ENCODE measurements around the gene LIPE. TPM values are rescaled to one million over a fixed set of nuclear protein-coding genes. Genes with fewer than 3 reads are reported as not detected.
A peak's percentile ranks its signal among the peaks of the same experiment; 100 is the strongest.

The LIPE gene
- total RNA-seq, 1 experiment from 2014 or later: 10.2 TPM

DNA sequence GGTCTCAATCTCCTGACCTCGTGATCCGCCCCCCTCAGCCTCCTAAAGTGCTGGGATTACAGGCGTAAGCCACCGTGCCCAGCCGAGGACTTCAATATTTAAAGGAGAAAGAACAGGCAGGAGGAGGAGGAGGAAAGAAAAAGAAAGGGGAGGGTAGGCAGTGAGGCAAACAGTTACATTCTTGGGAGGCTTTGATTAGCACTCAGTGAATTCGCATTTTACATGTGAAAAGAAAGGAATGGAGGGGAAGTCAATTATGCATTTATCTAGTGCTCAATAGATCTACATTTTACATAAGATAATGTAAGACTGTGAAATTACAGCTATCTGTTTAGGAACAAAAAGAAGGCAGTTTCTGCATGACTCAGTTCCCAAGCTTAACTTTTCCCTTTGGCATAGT, 46.5 kb upstream of the LIPE start:
- CTCF ChIA-PET: interaction anchor here (0.8 to 5.7 kb wide), 11 partner anchors 14 to 161 kb away, joined by 3 to 51 read pairs (median 6); partner anchors contain the start of gene CEACAM1

DNA sequence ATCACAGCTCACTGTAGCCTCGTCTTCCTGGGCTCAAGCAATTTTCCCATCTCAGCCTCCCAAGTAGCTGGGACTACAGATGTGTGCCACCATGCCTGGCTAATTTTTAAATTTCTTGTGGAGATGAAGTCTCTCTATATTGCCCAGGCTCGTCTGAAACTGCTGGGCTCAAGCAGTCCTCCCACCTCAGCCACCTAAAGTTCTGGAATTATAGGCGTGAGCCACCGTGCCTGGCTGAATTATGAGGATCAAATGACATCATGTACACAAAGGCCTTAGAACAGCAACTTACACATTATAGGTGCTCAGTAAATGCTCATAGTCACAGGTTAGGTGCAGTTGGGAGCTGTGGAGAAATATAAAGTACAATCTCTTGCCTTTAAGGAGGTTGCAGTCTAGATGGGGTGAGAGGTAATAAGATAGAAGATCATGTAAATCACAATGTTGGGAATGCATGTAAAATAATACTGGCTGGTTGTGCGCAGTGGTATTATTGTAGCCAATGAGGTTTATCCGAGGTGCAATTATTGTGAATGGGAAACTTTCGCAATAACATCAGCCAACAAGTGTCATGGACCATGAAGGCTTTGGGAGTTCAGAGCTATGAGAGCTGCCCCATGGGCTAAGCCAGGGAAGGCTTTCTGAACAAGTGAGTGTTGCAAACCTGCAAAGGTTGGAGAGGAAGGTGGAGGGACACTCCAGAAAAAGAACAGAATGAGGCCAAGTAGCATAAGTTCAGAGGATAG, 45.4 kb upstream of the LIPE start:
- Mint-ChIP-seq H3K4me3 (peak overlapping the region; percentile 1; the same call in 1 of the 2 replicates), H3K27ac (peak overlapping the region; percentile 94), H3K9me3 (peaks cover 6% of the 10 kb centered on the region), H3K36me3 (no peaks in the 10 kb centered on the region), H3K4me1 (peaks cover 66% of the 10 kb centered on the region), H3K27me3 (ENCODE audit: low read depth) (no peaks in the 10 kb centered on the region)
- POLR2A ChIA-PET: no interaction called here
- CTCF ChIA-PET: interaction anchor here (1.9 to 5.7 kb wide), 4 partner anchors 22 to 56 kb away, joined by 7 to 51 read pairs (median 14); partner anchors contain the start of gene CEACAM1
- DNase-seq (ENCODE audit: low spot score) (no peak), ATAC-seq (no peak)
- no peak for TF ChIP-seq ZNF263 (CRISPR knock-in tag; IDR thresholded peaks at IDR 0.05; ENCODE audit: low read depth)
- TF ChIP-seq USF2 (CRISPR knock-in tag; IDR thresholded peaks at IDR 0.05): no peak
- no peak for TF ChIP-seq NR2C2 (CRISPR knock-in tag; IDR thresholded peaks at IDR 0.05)
- TF ChIP-seq GABPB1 (CRISPR knock-in tag; IDR thresholded peaks at IDR 0.05): no peak
- TF ChIP-seq CBFB (CRISPR knock-in tag; IDR thresholded peaks at IDR 0.05; ENCODE audit: low read depth): no peak
- TF ChIP-seq, protein P1, sequence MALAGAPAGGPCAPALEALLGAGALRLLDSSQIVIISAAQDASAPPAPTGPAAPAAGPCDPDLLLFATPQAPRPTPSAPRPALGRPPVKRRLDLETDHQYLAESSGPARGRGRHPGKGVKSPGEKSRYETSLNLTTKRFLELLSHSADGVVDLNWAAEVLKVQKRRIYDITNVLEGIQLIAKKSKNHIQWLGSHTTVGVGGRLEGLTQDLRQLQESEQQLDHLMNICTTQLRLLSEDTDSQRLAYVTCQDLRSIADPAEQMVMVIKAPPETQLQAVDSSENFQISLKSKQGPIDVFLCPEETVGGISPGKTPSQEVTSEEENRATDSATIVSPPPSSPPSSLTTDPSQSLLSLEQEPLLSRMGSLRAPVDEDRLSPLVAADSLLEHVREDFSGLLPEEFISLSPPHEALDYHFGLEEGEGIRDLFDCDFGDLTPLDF (CRISPR knock-in tag; IDR thresholded peaks at IDR 0.05): no peak
- no peak for TF ChIP-seq ZNF396 (CRISPR knock-in tag; IDR thresholded peaks at IDR 0.05; ENCODE audit: borderline replicate concordance)
- TF ChIP-seq FOXP1 (CRISPR knock-in tag; IDR thresholded peaks at IDR 0.05; ENCODE audit: borderline replicate concordance): no peak
- no peak for TF ChIP-seq ZNF512 (CRISPR knock-in tag; IDR thresholded peaks at IDR 0.05; ENCODE audit: borderline replicate concordance)
- no peak for TF ChIP-seq EMX1 (CRISPR knock-in tag; IDR thresholded peaks at IDR 0.05)
- TF ChIP-seq MYBL2 (CRISPR knock-in tag; IDR thresholded peaks at IDR 0.05): no peak
- no peak for TF ChIP-seq TCF7 (CRISPR knock-in tag; IDR thresholded peaks at IDR 0.05; ENCODE audit: low read depth)
- TF ChIP-seq JAZF1 (CRISPR knock-in tag; IDR thresholded peaks at IDR 0.05): no peak
- no peak for TF ChIP-seq TEAD1 (CRISPR knock-in tag; IDR thresholded peaks at IDR 0.05)
- TF ChIP-seq SMAD3 (CRISPR knock-in tag; IDR thresholded peaks at IDR 0.05; ENCODE audit: borderline replicate concordance): no peak
- TF ChIP-seq E2F4 (CRISPR knock-in tag; IDR thresholded peaks at IDR 0.05; ENCODE audit: borderline replicate concordance, low read depth): no peak
- TF ChIP-seq NR3C1 (CRISPR knock-in tag; conservative IDR thresholded peaks at IDR 0.05; ENCODE audit: low read depth): no peak

More for the DNA sequence above, 46.5 kb upstream of the LIPE start:
- Mint-ChIP-seq H3K36me3 (no peaks in the 10 kb centered on the region), H3K27me3 (ENCODE audit: low read depth) (no peaks in the 10 kb centered on the region), H3K9me3 (peaks cover 9% of the 10 kb centered on the region), H3K27ac (peak overlapping the region; percentile 98), H3K4me1 (peaks cover 64% of the 10 kb centered on the region), H3K4me3 (peak overlapping the region; percentile 12; the same call in 1 of the 2 replicates)
- ATAC-seq (peak; percentile 80), DNase-seq (ENCODE audit: low spot score) (peak; percentile 29)
- POLR2A ChIA-PET: no interaction called here
- TF ChIP-seq SOX15 (CRISPR knock-in tag; IDR thresholded peaks at IDR 0.05) (no peak), TEAD1 (CRISPR knock-in tag; IDR thresholded peaks at IDR 0.05) (peak; percentile 80; the same call in 1 of the 2 replicates), USF2 (CRISPR knock-in tag; IDR thresholded peaks at IDR 0.05) (peak; percentile 38; the same call in 1 of the 2 replicates), ZNF232 (CRISPR knock-in tag; IDR thresholded peaks at IDR 0.05) (peak; percentile 70; the same call in 1 of the 2 replicates), SP1 (CRISPR knock-in tag; conservative IDR thresholded peaks at IDR 0.05) (0 out of 2 replicates have a peak, but pooled peaks have one; percentile 37), NR1H2 (CRISPR knock-in tag; IDR thresholded peaks at IDR 0.05) (no peak), ZNF138 (CRISPR knock-in tag; conservative IDR thresholded peaks at IDR 0.05) (no peak), ZNF423 (CRISPR knock-in tag; IDR thresholded peaks at IDR 0.05) (no peak), CREM (CRISPR knock-in tag; IDR thresholded peaks at IDR 0.05) (no peak), JUN (CRISPR knock-in tag; IDR thresholded peaks at IDR 0.05) (no peak), NFE2L1 (CRISPR knock-in tag; IDR thresholded peaks at IDR 0.05) (no peak)
- TF ChIP-seq, protein P2, sequence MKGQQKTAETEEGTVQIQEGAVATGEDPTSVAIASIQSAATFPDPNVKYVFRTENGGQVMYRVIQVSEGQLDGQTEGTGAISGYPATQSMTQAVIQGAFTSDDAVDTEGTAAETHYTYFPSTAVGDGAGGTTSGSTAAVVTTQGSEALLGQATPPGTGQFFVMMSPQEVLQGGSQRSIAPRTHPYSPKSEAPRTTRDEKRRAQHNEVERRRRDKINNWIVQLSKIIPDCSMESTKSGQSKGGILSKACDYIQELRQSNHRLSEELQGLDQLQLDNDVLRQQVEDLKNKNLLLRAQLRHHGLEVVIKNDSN (CRISPR knock-in tag; IDR thresholded peaks at IDR 0.05): peak; percentile 26; the same call in 1 of the 2 replicates
